ENCODE results near the gene FHOD1. TPM values are rescaled to one million over a fixed set of nuclear protein-coding genes. Genes with fewer than 3 reads are reported as not detected.

The FHOD1 gene
- total and polyA plus RNA-seq, 2 of the 13 experiments (the other 11 are each of a cell fraction or from before 2014, with no cell fraction given): 20.0 to 20.8 TPM

DNA sequence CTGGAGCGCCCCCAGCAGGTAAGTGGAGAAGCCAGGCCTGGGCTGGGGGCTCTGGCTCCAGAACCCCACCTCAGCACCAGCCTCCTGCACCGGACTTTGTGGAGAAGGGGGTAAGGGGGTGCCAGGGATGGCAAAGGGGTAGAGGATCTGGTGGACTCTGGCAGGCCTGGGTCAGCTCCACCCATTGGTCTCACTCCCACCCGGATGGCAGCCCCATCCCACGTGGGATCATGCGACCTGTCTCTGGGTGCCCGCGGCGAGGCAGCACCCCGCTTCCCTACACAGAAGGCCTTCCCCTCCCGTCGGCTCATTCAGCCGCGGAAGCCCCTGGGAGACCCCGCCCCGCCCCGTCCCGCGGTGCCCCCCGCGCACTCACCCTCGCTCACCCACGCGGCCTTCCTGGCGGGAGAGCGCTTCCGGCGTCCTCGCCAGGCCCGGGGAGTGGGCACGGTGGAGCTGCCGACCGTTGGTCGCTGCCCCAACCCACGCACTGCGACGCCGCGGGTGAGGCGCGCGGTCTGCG is 31.6 kb upstream of the FHOD1 start (continued):
- TF ChIP-seq KAT8 (CRISPR knock-in tag; IDR thresholded peaks at IDR 0.05) (0 out of 2 replicates have a peak, but pooled peaks have one; percentile 25), SP2 (CRISPR knock-in tag; IDR thresholded peaks at IDR 0.05) (no peak), SMYD3 (CRISPR knock-in tag; IDR thresholded peaks at IDR 0.05) (no peak), MED13 (CRISPR knock-in tag; IDR thresholded peaks at IDR 0.05) (peak; percentile 39; the same call in 1 of the 2 replicates), RARA (CRISPR knock-in tag; IDR thresholded peaks at IDR 0.05) (peak; percentile 44), REL (CRISPR knock-in tag; conservative IDR thresholded peaks at IDR 0.05) (no peak), ATF7-NPFF (CRISPR knock-in tag; IDR thresholded peaks at IDR 0.05; ENCODE audit: low read depth) (peak; percentile 84; the same call in 1 of the 2 replicates), MBNL3 (CRISPR knock-in tag; conservative IDR thresholded peaks at IDR 0.05) (no peak), FOXJ3 (CRISPR knock-in tag; IDR thresholded peaks at IDR 0.05; ENCODE audit: borderline replicate concordance) (no peak), KMT2A (CRISPR knock-in tag; IDR thresholded peaks at IDR 0.05) (peak; percentile 42; the same call in 1 of the 2 replicates), ZBTB7A (CRISPR knock-in tag; IDR thresholded peaks at IDR 0.05) (peak; percentile 63), ZNF761 (CRISPR knock-in tag; conservative IDR thresholded peaks at IDR 0.05) (no peak; the same call in 1 of the 2 replicates), PCBP1 (IDR thresholded peaks at IDR 0.05; ENCODE audit: borderline replicate concordance, low read depth, low read length) (peak; percentile 50; the same call in 1 of the 2 replicates)
- TF ChIP-seq, protein P1, sequence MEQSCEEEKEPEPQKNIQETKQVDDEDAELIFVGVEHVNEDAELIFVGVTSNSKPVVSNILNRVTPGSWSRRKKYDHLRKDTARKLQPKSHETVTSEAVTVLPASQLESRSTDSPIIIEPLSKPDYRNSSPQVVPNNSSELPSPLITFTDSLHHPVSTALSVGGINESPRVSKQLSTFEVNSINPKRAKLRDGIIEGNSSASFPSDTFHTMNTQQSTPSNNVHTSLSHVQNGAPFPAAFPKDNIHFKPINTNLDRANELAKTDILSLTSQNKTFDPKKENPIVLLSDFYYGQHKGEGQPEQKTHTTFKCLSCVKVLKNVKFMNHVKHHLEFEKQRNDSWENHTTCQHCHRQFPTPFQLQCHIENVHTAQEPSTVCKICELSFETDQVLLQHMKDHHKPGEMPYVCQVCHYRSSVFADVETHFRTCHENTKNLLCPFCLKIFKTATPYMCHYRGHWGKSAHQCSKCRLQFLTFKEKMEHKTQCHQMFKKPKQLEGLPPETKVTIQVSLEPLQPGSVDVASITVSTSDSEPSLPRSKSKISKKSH (CRISPR knock-in tag; IDR thresholded peaks at IDR 0.05; ENCODE audit: borderline replicate concordance): peak; percentile 25; the same call in 1 of the 2 replicates
- TF ChIP-seq, protein P2, sequence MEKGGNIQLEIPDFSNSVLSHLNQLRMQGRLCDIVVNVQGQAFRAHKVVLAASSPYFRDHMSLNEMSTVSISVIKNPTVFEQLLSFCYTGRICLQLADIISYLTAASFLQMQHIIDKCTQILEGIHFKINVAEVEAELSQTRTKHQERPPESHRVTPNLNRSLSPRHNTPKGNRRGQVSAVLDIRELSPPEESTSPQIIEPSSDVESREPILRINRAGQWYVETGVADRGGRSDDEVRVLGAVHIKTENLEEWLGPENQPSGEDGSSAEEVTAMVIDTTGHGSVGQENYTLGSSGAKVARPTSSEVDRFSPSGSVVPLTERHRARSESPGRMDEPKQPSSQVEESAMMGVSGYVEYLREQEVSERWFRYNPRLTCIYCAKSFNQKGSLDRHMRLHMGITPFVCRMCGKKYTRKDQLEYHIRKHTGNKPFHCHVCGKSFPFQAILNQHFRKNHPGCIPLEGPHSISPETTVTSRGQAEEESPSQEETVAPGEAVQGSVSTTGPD (CRISPR knock-in tag; IDR thresholded peaks at IDR 0.05): no peak
- TF ChIP-seq, protein P3, sequence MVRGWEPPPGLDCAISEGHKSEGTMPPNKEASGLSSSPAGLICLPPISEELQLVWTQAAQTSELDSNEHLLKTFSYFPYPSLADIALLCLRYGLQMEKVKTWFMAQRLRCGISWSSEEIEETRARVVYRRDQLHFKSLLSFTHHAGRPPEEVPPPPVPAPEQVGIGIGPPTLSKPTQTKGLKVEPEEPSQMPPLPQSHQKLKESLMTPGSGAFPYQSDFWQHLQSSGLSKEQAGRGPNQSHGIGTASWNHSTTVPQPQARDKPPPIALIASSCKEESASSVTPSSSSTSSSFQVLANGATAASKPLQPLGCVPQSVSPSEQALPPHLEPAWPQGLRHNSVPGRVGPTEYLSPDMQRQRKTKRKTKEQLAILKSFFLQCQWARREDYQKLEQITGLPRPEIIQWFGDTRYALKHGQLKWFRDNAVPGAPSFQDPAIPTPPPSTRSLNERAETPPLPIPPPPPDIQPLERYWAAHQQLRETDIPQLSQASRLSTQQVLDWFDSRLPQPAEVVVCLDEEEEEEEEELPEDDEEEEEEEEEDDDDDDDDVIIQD (CRISPR knock-in tag; IDR thresholded peaks at IDR 0.05; ENCODE audit: low read depth): peak; percentile 28; the same call in 1 of the 2 replicates
- TF ChIP-seq, protein P4, sequence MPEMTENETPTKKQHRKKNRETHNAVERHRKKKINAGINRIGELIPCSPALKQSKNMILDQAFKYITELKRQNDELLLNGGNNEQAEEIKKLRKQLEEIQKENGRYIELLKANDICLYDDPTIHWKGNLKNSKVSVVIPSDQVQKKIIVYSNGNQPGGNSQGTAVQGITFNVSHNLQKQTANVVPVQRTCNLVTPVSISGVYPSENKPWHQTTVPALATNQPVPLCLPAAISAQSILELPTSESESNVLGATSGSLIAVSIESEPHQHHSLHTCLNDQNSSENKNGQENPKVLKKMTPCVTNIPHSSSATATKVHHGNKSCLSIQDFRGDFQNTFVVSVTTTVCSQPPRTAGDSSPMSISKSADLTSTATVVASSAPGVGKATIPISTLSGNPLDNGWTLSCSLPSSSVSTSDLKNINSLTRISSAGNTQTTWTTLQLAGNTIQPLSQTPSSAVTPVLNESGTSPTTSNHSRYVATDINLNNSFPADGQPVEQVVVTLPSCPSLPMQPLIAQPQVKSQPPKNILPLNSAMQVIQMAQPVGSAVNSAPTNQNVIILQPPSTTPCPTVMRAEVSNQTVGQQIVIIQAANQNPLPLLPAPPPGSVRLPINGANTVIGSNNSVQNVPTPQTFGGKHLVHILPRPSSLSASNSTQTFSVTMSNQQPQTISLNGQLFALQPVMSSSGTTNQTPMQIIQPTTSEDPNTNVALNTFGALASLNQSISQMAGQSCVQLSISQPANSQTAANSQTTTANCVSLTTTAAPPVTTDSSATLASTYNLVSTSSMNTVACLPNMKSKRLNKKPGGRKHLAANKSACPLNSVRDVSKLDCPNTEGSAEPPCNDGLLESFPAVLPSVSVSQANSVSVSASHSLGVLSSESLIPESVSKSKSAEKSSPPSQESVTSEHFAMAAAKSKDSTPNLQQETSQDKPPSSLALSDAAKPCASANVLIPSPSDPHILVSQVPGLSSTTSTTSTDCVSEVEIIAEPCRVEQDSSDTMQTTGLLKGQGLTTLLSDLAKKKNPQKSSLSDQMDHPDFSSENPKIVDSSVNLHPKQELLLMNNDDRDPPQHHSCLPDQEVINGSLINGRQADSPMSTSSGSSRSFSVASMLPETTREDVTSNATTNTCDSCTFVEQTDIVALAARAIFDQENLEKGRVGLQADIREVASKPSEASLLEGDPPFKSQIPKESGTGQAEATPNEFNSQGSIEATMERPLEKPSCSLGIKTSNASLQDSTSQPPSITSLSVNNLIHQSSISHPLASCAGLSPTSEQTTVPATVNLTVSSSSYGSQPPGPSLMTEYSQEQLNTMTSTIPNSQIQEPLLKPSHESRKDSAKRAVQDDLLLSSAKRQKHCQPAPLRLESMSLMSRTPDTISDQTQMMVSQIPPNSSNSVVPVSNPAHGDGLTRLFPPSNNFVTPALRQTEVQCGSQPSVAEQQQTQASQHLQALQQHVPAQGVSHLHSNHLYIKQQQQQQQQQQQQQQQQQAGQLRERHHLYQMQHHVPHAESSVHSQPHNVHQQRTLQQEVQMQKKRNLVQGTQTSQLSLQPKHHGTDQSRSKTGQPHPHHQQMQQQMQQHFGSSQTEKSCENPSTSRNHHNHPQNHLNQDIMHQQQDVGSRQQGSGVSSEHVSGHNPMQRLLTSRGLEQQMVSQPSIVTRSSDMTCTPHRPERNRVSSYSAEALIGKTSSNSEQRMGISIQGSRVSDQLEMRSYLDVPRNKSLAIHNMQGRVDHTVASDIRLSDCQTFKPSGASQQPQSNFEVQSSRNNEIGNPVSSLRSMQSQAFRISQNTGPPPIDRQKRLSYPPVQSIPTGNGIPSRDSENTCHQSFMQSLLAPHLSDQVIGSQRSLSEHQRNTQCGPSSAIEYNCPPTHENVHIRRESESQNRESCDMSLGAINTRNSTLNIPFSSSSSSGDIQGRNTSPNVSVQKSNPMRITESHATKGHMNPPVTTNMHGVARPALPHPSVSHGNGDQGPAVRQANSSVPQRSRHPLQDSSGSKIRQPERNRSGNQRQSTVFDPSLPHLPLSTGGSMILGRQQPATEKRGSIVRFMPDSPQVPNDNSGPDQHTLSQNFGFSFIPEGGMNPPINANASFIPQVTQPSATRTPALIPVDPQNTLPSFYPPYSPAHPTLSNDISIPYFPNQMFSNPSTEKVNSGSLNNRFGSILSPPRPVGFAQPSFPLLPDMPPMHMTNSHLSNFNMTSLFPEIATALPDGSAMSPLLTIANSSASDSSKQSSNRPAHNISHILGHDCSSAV (CRISPR knock-in tag; IDR thresholded peaks at IDR 0.05; ENCODE audit: borderline replicate concordance): no peak
